GM12878 (cell line): ENCODE results near the gene CGN. TPM values are rescaled to one million over a fixed set of nuclear protein-coding genes. Genes with fewer than 3 reads are reported as not detected.

Source experiments
- ASH2L ChIP-seq: fragments of 300-600, 200-600 bp; sonication (generic); IDR thresholded peaks from 2 replicates; pipeline ENCODE4 v1.6.1; 2017; ENCODE audit warnings: low read depth, mild to moderate bottlenecking, borderline replicate concordance
- EP300 ChIP-seq, 2 experiments: fragments of 150-350 bp in 1 of 2; IDR thresholded peaks; 2 replicates each; pipeline ENCODE4 v1.6.1; 2011 to 2012; ENCODE audit warnings: low read depth in 2 of 2, low read length in 2 of 2, borderline replicate concordance in 1 of 2, improper control_type of control experiment in 1 of 2, inconsistent platforms in 1 of 2; ENCODE audit not compliant: control insufficient read depth in 1 of 2
- EZH2 ChIP-seq: IDR thresholded peaks from 2 replicates; pipeline ENCODE4 v1.6.1; 2012; ENCODE audit warnings: low read depth, mild to moderate bottlenecking, control low read depth, inconsistent platforms, low read length, borderline replicate concordance; ENCODE audit not compliant: control insufficient read depth
- HCFC1 ChIP-seq: fragments of 150-350 bp; IDR thresholded peaks from 2 replicates; pipeline ENCODE4 v1.6.1; 2014; ENCODE audit warnings: low read length
- NR2F1 ChIP-seq: fragments of 450-650 bp; conservative IDR thresholded peaks from 2 replicates; pipeline ENCODE4 v1.6.1; 2017; ENCODE audit warnings: mild to moderate bottlenecking
- SIN3A ChIP-seq: IDR thresholded peaks from 2 replicates; pipeline ENCODE4 v1.6.1; 2012; ENCODE audit warnings: low read depth, low read length, improper control_type of control experiment
- SMC3 ChIP-seq: IDR thresholded peaks from 2 replicates; pipeline ENCODE4 v1.6.1; 2011; ENCODE audit warnings: low read length, improper control_type of control experiment, borderline replicate concordance
- STAT3 ChIP-seq: IDR thresholded peaks from 2 replicates; pipeline ENCODE4 v1.6.1; 2011; ENCODE audit warnings: low read depth, low read length, improper control_type of control experiment
- ZNF384 ChIP-seq: IDR thresholded peaks from 2 replicates; pipeline ENCODE4 v1.6.1; 2012; ENCODE audit warnings: low read depth, mild to moderate bottlenecking, low read length, improper control_type of control experiment, borderline replicate concordance
- polyA plus RNA-seq, 11 experiments: library from polyadenylated mRNA; depleted of rRNA in 4 of 11; unstranded in 6 of 11; stranded (reverse) in 5 of 11; fragments of >200 nt; fragmentation: Nextera tagmentation in 4 of 11; fragmentation: Illumina TruSeq in 1 of 11; extraction: Ambion mirVana in 4 of 11; extraction: Trizol in 1 of 11; gene quantifications; 1 replicate in 1 of 11; 2 replicates in 10 of 11; pipeline versions ENCODE4 v1.2.1 to v1.2.3, GENCODE V29; 2011 to 2016; ENCODE audit warnings: inconsistent platforms in 2 of 11, missing spikeins in 2 of 11, low read depth in 1 of 11
- total RNA-seq, 4 experiments: library from RNA; depleted of rRNA in 3 of 4; stranded (reverse); fragments of >200 nt in 3 of 4; fragmentation: Illumina TruSeq in 1 of 4; extraction: Trizol in 1 of 4; gene quantifications; 2 replicates each; pipeline versions ENCODE4 v1.2.1 to v1.2.3, GENCODE V29; 2013 to 2021
- TF ChIP-seq, protein P1 (sequence below): fragments of 450-650 bp; conservative IDR thresholded peaks from 2 replicates; pipeline ENCODE4 v1.6.1; 2017; ENCODE audit warnings: mild to moderate bottlenecking, moderate library complexity
- TF ChIP-seq, protein P2 (sequence below): fragments of 450-650 bp; IDR thresholded peaks from 2 replicates; pipeline ENCODE4 v1.6.1; 2017; ENCODE audit warnings: mild to moderate bottlenecking

The CGN gene
- total and polyA plus RNA-seq, 10 of the 15 experiments (the other 5 are each of a cell fraction or from before 2014, with no cell fraction given): 0.11 to 6.5 (median 3.4) TPM

DNA sequence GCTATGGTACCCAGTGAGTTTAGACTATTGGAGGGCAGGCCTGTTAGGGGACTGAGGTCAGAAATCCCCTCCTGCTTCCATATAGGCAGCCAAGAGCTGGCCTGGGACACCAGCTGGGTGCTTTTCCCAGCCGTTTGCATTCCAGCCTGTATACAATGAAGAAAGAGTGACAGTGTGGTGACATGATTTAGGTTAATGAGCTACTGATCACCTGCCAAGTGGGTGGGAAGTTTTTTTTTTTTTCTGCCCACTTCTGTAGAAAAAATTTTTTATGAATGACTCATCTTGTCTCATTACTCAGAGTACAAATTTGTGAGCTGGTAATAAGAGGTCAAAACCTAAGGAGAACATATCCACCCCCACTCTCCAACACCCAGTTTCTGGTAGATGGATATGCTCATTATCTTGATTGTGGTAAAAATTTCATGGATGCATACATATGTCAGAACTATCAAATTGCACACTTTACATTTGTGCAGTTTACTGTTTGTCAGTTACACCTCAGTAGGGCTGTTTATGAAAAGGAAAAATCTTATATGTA is 16.4 kb upstream of the CGN start (continued):
- TF ChIP-seq EZH2 (no peak), SMC3 (no peak), EP300 (IDR thresholded peaks at IDR 0.05; ENCODE audit: borderline replicate concordance in 1 of 2, control insufficient read depth in 1 of 2, low read depth in 2 of 2, low read length in 2 of 2) (peak; percentile 27 to 56; a peak in 2 of 4 replicates), STAT3 (no peak), ASH2L (no peak), SIN3A (no peak), HCFC1 (no peak), ZNF384 (peak; percentile 95), NR2F1 (peak; percentile 72)
- TF ChIP-seq, protein P1, sequence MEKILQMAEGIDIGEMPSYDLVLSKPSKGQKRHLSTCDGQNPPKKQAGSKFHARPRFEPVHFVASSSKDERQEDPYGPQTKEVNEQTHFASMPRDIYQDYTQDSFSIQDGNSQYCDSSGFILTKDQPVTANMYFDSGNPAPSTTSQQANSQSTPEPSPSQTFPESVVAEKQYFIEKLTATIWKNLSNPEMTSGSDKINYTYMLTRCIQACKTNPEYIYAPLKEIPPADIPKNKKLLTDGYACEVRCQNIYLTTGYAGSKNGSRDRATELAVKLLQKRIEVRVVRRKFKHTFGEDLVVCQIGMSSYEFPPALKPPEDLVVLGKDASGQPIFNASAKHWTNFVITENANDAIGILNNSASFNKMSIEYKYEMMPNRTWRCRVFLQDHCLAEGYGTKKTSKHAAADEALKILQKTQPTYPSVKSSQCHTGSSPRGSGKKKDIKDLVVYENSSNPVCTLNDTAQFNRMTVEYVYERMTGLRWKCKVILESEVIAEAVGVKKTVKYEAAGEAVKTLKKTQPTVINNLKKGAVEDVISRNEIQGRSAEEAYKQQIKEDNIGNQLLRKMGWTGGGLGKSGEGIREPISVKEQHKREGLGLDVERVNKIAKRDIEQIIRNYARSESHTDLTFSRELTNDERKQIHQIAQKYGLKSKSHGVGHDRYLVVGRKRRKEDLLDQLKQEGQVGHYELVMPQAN: no peak
- TF ChIP-seq, protein P2, sequence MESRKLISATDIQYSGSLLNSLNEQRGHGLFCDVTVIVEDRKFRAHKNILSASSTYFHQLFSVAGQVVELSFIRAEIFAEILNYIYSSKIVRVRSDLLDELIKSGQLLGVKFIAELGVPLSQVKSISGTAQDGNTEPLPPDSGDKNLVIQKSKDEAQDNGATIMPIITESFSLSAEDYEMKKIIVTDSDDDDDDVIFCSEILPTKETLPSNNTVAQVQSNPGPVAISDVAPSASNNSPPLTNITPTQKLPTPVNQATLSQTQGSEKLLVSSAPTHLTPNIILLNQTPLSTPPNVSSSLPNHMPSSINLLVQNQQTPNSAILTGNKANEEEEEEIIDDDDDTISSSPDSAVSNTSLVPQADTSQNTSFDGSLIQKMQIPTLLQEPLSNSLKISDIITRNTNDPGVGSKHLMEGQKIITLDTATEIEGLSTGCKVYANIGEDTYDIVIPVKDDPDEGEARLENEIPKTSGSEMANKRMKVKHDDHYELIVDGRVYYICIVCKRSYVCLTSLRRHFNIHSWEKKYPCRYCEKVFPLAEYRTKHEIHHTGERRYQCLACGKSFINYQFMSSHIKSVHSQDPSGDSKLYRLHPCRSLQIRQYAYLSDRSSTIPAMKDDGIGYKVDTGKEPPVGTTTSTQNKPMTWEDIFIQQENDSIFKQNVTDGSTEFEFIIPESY: no peak
